Caki2 (cell line): ENCODE data around the gene COX5B. TPM values are rescaled to one million over a fixed set of nuclear protein-coding genes. Genes with fewer than 3 reads are reported as not detected.
A peak's percentile ranks its signal among the peaks of the same experiment; 100 is the strongest.
"Not testable (repeated sequence)": the region's sequence is repeated elsewhere in the genome, so short reads cannot be mapped to it uniquely, and the experiment has no call there.

ENCODE experiments used
- DNase-seq: peaks from one replicate; pipeline ENCODE4 v3.0.0-alpha.2; 2015; ENCODE audit warnings: low read depth
- in situ Hi-C: cut with HindIII; loops from 2 replicates; pipeline ENCODE4 v1.10.0; 2016; ENCODE audit warnings: low sequenced_read_pairs, low pct_unique_long_range_greater_than_20kb, mixed read lengths
- total RNA-seq: library from RNA; depleted of rRNA; stranded (reverse); fragments of >200 nt; shearing (Covaris generic); gene quantifications from 2 replicates; pipeline ENCODE4 v1.2.3, GENCODE V29; 2014; ENCODE audit warnings: low replicate concordance; rRNA removed

The COX5B gene
- total RNA-seq = 745 and 792 TPM in 2 replicates

DNA sequence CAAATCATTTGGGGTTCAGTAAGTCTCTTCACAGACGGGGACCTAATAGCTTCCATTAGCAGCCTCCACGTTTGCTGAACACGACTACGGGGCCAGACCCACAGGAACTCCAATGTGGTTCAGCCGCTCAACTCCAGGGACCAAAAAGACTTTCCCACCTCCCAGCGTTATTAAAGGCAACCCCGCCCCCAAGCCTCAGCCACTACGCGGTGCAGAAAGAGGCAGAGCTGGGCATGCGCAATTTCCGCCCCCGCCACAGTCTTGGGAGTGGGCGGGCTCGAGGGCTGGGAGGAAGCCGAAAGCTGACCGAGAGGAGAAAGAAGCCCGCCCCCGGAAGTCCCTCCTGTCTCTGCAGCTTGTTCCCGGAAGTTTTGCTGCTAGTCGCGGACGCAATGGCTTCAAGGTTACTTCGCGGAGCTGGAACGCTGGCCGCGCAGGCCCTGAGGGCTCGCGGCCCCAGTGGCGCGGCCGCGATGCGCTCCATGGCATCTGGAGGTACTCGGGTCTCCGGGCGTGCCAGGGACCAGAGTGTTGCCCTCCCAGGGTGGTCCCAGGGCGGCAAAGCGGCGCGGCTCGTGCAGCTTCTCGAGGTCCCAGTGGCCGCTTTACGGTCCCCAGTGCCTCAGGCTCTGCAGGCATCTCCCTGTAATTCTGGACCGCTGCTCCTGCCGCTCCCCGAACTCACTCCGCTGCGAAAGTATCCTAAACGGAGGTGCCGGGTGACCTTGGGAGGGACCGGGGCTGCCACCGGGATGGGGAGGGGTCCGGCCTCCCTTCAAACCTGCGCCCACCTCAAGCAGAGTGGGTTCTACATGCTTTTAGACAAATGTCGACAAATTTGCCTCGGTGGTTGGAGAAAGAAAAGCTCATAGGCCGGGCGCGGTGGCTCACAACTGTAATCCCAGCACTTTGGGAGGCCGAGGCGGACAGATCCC, at the start of gene COX5B:
Gene COX5B, plus strand, starts transcription at position 368 of the 935 bp plus-strand sequence. Its CDS starts 25 bp downstream, at position 393.
- DNase-seq = peak; percentile 98
- in situ Hi-C loops = no loop called here

GRCh38 chr2:97596180-97596579, 49.7 kb upstream of the COX5B start:
- not testable (repeated sequence) for DNase-seq

GRCh38 chr2:97601537-97601936, 44.3 kb upstream of the COX5B start:
- DNase-seq, in situ Hi-C loops: not testable (repeated sequence)

More at GRCh38 chr2:97596180-97596579, 49.7 kb upstream of the COX5B start:
- in situ Hi-C loops = not testable (repeated sequence)

GRCh38 chr2:97605109-97605508, 40.8 kb upstream of the COX5B start:
- in situ Hi-C loops, DNase-seq: not testable (repeated sequence)

DNA sequence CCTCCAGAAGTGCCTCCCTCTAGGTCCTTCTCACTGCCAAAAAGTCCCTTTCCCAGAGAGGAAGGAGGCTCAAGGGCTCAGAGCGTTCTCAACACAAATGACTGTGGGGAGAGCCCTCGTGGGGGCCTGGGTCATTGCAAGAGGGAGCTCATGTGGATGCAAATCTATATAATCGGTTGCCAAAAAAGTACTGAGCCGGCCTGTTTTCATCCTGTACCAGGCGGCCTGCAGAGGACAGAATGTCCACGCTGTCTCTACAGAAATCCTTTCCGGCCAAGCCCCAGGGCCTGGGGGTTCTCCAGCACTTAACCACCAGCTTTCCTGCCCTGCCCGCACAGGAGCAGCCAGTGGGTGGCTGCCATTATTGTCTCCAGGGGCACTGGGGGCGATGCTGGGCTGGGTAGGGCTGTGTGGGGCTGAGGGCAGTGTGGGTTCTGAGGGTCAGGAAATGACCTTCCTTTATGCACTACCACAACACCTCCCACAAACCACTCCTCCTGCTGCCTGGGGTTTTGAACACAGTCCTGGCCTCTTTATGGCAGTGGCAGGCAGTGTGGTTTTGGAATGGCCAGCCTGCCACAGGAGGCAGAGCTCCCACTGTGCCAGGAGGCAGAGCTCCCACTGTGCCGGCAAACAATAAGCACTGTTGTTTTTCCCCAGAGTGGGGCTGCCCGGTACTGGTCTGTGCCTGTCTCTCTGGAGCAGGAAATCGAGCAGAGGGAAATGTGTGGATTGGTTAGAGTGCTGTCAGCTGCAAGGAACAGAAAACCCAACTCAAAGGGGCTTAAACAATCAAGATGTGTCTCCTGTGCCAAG, 40.1 kb upstream of the COX5B start:
- DNase-seq, in situ Hi-C loops: not testable (repeated sequence)

- DNase-seq, in situ Hi-C loops: not testable (repeated sequence)
Observed at GRCh38 chr2:97608745-97609144, 37.1 kb upstream of the COX5B start.

- in situ Hi-C loops, DNase-seq: not testable (repeated sequence)
Observed at GRCh38 chr2:97611895-97612294, 34.0 kb upstream of the COX5B start.

- in situ Hi-C loops, DNase-seq: not testable (repeated sequence)
Observed at GRCh38 chr2:97615746-97616145, 30.1 kb upstream of the COX5B start.

DNA sequence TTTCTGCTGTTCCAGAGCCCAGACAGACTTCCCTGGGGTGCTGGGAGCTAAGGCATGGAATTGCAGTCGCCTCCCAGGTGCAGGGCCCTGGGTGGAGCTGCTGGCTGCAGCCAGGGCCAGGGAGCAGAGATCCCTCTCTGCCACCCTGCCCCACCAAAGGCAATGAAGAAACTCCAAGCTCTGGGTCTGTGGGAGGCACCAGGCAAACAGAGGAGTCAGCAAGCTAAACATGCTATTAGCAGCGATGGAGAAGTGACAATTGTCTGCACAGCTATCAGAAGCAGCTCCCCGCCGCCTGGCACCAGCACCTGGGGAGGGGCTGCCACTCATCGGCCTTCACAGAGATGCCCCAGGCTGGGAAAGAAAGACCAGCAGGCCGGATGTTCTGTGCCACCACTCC, 28.0 kb upstream of the COX5B start:
- in situ Hi-C loops = no loop called here
- DNase-seq = no peak

- in situ Hi-C loops = not testable (repeated sequence)
- peak; percentile 27 for DNase-seq
Observed at GRCh38 chr2:97618939-97619827, 26.7 kb upstream of the COX5B start.

DNA sequence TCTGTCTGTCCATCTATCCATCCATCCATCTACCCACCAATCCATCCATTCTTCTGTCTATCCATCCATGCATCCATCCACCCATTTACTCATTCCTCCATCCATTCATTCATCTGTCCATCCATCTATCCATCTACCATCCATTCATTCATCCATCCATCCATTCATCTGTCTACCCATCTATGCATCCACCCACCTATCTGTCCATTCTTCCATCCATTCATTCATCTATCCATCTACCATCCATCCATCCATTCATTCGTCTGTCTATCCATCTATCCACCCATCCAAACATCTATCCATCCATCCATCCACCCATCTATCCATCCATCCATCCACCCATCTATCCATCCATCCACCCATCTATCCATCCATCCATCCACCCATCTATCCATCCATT, 25.4 kb upstream of the COX5B start:
- in situ Hi-C loops, DNase-seq: not testable (repeated sequence)

DNA sequence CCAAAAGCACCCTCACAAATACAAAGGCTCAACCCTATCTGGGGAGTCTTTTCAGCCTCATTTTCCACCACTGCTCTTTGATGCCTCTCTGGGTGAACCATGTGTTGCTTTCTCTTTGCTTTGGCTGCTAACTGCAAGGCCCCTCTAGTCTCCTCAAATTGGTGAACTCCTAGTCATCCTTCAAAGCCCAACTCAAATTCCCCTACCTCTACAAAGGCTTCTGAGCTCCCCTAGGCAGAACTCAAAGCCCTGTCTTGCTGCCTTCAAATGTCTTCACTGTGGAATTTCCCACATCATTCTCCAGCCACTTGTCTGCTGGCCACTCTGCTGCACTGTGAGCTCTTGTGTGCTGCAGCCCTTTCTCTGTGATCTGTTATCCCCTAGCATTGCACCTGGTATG, 22.9 kb upstream of the COX5B start:
- DNase-seq, in situ Hi-C loops: not testable (repeated sequence)

GRCh38 chr2:97625354-97626048, 20.4 kb upstream of the COX5B start:
- in situ Hi-C loops, DNase-seq: not testable (repeated sequence)

DNA sequence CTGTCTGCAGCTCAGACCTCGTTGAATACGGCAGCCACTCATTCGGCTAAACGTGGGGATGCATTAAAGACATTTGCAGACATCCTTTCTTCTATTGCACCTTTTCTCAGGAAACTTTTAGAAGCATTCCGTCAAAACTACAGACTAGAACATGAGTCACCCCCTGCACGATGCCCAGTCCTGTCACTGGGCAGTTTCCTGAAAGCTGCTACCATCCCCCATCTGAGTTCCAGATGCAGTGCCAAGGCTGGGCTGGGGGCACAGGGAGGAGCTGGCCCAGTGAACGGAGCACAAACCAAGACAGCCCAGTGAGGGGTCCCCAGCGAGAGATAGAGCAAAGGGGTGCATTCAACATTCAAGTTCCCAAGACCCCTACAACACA, 19.8 kb upstream of the COX5B start:
- in situ Hi-C loops, DNase-seq: not testable (repeated sequence)

DNA sequence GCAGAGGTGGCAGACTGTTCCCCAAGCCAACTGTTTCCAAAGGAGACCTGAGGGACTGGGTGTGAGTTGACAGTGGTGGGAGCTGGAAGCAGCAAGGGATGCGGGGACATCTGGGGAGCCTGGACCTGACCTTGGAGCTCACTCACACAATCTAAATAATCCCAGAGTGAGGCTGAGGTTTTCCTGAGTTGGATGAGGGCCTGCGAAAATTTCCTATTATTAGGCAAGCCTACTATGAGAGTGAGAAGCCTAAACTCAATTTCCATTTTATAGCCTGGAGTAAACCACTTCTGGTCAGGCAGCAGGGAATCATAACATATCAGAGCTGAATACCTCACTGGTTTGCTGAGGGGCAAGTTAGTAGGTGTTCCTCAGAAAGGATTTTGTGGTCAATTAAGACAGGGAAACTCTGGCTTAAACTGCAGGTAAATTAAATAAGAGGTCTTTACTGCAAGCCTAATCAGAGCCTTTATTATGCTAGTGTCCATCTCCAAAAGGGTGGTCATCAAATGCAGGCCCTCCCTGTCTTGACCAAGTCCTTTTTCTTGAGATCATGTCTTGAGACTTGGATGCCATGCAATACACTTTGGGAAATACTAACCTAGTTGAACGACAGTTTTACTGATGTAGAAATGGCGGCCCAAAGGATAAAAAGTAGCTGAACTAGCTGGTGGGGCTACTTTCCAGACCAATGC, 1.7 kb upstream of the COX5B start:
- no peak for DNase-seq
- in situ Hi-C loops = no loop called here

GRCh38 chr2:97645112-97645694, 659 bp upstream of the COX5B start:
- in situ Hi-C loops = no loop called here
- no peak for DNase-seq
